ENCODE data around the gene MAPKAPK5.
"Not testable (repeated sequence)": the region's sequence is repeated elsewhere in the genome, so short reads cannot be mapped to it uniquely, and the experiment has no call there.

Gene MAPKAPK5

DNA sequence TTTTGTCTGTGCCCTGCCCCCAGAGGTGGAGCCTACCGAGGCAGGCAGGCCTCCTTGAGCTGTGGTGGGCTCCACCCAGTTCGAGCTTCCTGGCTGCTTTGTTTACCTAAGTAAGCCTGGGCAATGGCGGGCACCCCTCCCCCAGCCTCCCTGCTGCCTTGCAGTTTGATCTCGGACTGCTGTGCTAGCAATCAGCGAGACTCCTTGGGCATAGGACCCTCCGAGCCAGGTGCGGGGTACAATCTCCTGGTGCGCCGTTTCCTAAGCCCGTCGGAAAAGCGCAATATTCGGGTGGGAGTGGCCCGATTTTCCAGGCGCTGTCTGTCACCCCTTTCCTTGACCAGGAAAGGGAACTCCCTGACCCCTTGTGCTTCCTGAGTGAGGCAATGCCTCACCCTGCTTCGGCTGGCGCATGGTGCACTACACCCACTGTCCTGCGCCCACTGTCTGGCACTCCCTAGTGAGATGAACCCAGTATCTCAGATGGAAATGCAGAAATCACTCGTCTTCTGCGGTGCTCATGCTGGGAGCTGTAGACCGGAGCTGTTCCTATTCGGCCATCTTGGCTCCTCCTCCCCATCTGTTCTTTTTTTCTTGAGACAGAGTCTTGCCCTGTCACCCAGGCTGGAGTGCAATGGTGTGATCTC lies 7.2 kb upstream of the MAPKAPK5 start:
- H3K9ac ChIP-seq (ENCODE audit: low read depth, low read length); H3K27me3 ChIP-seq (ENCODE audit: control insufficient read depth, insufficient read depth, low read length); H3K9me3 ChIP-seq (ENCODE audit: control insufficient read depth, insufficient read depth, low read length); H3K4me1 ChIP-seq (ENCODE audit: control insufficient read depth, insufficient read depth, low read length); H3K36me3 ChIP-seq (ENCODE audit: control insufficient read depth, insufficient read depth, low read length): not testable (repeated sequence)
- H3K4me3 ChIP-seq (ENCODE audit: low read depth, low read length): peak overlapping the region; percentile 32

DNA sequence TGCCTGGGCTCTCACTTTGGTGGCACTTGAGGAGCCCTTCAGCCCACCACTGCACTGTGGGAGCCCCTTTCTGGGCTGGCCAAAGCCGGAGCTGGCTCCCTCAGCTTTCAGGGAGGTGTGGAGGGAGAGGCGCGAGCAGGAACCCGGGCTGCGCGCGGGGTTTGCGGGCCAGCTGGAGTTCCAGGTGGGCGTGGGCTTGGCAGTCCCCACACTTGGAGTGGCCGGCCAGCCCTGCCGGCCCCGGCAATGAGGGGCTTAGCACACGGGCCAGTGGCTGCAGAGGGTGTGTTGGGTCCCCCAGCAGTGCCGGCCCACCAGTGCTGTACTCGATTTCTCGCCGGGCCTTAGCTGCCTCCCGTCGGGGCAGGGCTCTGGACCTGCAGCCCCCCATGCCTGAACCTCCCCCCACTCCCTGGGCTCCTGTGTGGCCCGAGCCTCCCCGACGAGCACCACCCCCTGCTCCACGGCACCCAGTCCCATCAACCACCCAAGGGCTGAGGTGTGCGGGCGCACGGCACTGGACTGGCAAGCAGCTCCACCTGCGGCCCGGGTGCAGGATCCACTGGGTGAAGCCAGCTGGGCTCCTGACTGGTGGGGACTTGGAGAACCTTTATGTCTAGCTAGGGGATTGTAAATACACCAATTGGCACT lies 6.4 kb upstream of the MAPKAPK5 start:
- H3K27me3 ChIP-seq (ENCODE audit: control insufficient read depth, insufficient read depth, low read length); H3K9me3 ChIP-seq (ENCODE audit: control insufficient read depth, insufficient read depth, low read length); H3K4me3 ChIP-seq (ENCODE audit: low read depth, low read length); H3K36me3 ChIP-seq (ENCODE audit: control insufficient read depth, insufficient read depth, low read length); H3K9ac ChIP-seq (ENCODE audit: low read depth, low read length); H3K4me1 ChIP-seq (ENCODE audit: control insufficient read depth, insufficient read depth, low read length): not testable (repeated sequence)

DNA sequence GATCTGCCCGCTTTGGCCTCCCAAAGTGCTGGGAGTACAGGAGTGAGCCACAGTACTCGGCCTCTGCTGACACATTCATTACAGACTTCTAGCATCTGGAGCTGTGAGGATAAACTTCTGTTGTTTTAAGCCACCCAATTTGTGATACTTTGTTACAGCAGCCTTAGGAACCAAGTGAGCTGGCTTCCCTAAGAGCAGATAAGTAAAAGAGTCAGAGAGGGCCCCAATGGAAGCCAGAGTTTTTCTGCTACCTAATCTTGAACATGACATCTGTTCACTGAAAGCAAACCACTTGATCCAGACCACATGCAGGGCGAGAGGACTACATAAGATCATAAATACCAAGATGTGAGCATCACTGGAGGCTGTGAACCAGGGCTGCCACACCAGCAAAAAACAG lies 3.7 kb upstream of the MAPKAPK5 start:
- H3K9me3 ChIP-seq (ENCODE audit: control insufficient read depth, insufficient read depth, low read length): no peaks in the 10 kb centered on the region
- H3K36me3 ChIP-seq (ENCODE audit: control insufficient read depth, insufficient read depth, low read length): no peaks in the 10 kb centered on the region
- no peaks in the 10 kb centered on the region for H3K4me1 ChIP-seq (ENCODE audit: control insufficient read depth, insufficient read depth, low read length)

DNA sequence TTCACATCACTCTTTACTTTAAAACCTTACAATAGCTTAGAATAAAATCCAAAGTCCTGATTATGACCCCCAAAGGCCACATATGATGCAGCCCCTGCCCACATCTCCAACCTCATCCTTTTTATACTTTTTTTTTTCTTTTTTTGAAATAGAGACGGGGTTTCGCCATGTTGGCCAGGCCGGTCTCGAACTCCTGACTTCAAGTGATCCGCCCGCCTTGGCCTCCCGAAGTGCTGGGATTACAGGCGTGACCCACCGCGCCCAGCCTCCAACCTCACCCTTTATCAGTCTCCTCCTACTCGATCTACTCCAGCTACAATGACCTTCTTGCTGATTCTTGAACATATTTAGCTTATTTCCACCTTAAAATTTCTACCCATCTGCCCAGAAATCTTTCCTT lies 1.2 kb upstream of the MAPKAPK5 start:
- Histone ChIP-seq H3K4me3 (ENCODE audit: low read depth, low read length) (peak overlapping the region; percentile 98), H3K9me3 (ENCODE audit: control insufficient read depth, insufficient read depth, low read length) (no peaks in the 10 kb centered on the region), H3K36me3 (ENCODE audit: control insufficient read depth, insufficient read depth, low read length) (no peaks in the 10 kb centered on the region), H3K4me1 (ENCODE audit: control insufficient read depth, insufficient read depth, low read length) (no peaks in the 10 kb centered on the region), H3K27me3 (ENCODE audit: control insufficient read depth, insufficient read depth, low read length) (no peaks in the 10 kb centered on the region), H3K9ac (ENCODE audit: low read depth, low read length) (peak overlapping the region; percentile 93)

More for the DNA sequence above, 3.7 kb upstream of the MAPKAPK5 start:
- no peak overlapping the region for H3K4me3 ChIP-seq (ENCODE audit: low read depth, low read length)
- no peaks in the 10 kb centered on the region for H3K27me3 ChIP-seq (ENCODE audit: control insufficient read depth, insufficient read depth, low read length)
- no peak overlapping the region for H3K9ac ChIP-seq (ENCODE audit: low read depth, low read length)

DNA sequence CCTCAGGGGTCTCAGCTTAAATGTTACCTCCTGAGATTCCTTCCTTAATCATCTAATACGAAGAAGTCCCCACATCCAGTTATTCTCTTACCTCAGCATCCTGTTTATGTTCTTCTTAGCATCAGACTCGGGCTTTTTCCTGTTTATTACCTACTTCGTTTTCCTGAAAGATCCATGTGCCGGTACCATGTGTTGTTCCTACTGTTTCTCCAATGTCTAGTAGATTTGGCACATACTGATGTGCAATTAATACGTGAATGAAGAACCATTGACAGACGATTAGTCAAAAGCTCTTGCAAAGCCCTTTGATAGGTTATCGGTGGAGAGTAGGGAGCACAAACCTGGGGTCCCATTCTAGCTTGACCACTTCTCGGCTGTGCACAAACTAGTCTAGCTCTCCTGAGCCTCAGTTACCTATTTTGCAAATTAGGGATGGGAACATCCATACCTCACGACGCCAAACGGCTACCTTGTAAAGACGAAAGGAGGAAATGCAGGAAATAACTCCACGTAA lies 735 bp upstream of the MAPKAPK5 start:
- H3K9ac ChIP-seq (ENCODE audit: low read depth, low read length): peak overlapping the region; percentile 93
- peak overlapping the region; percentile 98 for H3K4me3 ChIP-seq (ENCODE audit: low read depth, low read length)
- H3K4me1 ChIP-seq (ENCODE audit: control insufficient read depth, insufficient read depth, low read length): no peaks in the 10 kb centered on the region
- H3K27me3 ChIP-seq (ENCODE audit: control insufficient read depth, insufficient read depth, low read length): no peaks in the 10 kb centered on the region
- H3K9me3 ChIP-seq (ENCODE audit: control insufficient read depth, insufficient read depth, low read length): no peaks in the 10 kb centered on the region
- H3K36me3 ChIP-seq (ENCODE audit: control insufficient read depth, insufficient read depth, low read length): no peaks in the 10 kb centered on the region

DNA sequence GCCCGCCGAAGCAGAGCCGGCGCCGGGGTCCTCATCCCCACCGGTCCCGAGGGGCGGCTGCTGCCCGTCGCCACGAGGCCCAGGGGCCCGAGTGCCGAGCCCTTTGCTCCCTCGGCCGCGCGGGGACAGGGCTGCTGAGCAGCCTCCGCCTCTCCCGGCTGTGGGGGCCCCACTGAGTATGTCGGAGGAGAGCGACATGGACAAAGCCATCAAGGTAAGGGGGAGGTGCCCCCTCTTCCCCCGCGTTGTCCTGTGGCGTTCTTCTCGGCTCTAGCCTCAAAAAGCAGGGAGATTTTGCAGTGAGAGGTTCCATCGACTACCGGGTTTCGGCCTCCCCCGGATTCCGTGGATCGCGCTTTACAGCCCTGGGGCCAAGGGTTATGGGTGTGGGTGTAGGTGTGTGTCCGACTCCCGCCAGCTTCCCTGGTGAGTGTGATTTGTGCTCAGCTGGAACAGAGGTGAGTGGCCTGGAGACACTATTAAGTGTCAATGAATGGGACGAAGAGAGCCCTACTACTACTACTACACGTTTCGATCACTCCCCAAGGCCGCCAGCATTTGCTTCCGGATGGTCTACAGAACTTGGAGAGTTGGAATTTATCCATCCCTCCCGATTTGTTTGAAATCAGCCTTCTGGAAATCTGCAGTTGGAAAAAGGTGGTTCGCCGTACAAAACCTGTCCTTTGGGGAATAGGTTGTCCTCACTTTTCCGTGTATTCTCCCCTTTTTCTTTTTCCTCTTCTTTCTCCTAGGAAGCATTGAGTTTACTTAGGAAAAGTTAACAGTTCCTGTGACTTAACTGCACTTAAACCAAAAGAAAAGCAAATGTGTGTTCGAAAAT lies 748 bp downstream of the MAPKAPK5 start:
- no peaks in the 10 kb centered on the region for H3K4me1 ChIP-seq (ENCODE audit: control insufficient read depth, insufficient read depth, low read length)
- H3K9me3 ChIP-seq (ENCODE audit: control insufficient read depth, insufficient read depth, low read length): no peaks in the 10 kb centered on the region
- peak overlapping the region; percentile 98 for H3K4me3 ChIP-seq (ENCODE audit: low read depth, low read length)
- peak overlapping the region; percentile 93 for H3K9ac ChIP-seq (ENCODE audit: low read depth, low read length)
- no peaks in the 10 kb centered on the region for H3K36me3 ChIP-seq (ENCODE audit: control insufficient read depth, insufficient read depth, low read length)
- no peaks in the 10 kb centered on the region for H3K27me3 ChIP-seq (ENCODE audit: control insufficient read depth, insufficient read depth, low read length)

DNA sequence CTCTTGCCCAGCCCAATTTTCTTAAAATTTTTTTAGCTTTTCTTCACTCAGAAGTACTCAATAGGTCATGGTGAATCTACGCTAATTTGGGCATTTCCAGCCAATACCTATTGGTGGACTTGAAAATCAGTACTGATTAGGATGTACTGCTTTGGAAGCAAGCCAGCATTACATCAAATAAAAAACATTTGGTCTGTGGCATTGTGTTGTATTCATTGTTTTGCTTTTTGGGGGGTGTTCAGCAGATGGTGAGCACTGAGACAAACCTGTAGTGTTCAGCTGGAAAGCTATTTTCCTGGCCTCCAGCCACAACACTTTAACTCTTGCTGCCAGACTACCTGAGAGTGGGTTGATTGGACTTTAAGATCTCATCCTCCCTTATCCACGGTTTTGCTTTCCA lies 4.0 kb downstream of the MAPKAPK5 start:
- Histone ChIP-seq H3K27me3 (ENCODE audit: control insufficient read depth, insufficient read depth, low read length) (no peaks in the 10 kb centered on the region), H3K9ac (ENCODE audit: low read depth, low read length) (no peak overlapping the region), H3K36me3 (ENCODE audit: control insufficient read depth, insufficient read depth, low read length) (peaks cover under 1% of the 10 kb centered on the region), H3K4me1 (ENCODE audit: control insufficient read depth, insufficient read depth, low read length) (no peaks in the 10 kb centered on the region), H3K9me3 (ENCODE audit: control insufficient read depth, insufficient read depth, low read length) (no peaks in the 10 kb centered on the region), H3K4me3 (ENCODE audit: low read depth, low read length) (no peak overlapping the region)

DNA sequence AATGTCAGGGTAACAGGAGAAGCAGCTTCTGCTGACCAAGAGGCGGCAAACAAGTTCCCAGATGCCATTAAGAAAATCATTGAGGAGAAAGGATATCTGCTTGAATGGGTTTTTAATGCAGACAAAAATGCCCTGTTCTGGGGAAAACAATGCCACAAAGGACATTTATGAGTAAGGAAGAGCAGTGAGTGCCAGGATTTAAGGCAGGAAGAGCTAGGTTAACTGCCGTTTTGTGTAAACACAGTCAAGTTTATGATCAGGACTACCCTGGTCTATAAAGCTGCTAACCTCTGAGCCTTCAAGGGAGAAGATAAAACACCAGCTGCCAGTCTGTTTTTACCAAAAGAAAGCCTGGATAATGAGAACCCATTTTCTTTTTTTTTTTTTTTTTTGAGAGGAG lies 8.5 kb downstream of the MAPKAPK5 start:
- Histone ChIP-seq H3K9me3 (ENCODE audit: control insufficient read depth, insufficient read depth, low read length) (no peaks in the 10 kb centered on the region), H3K36me3 (ENCODE audit: control insufficient read depth, insufficient read depth, low read length) (peaks cover 4% of the 10 kb centered on the region), H3K4me3 (ENCODE audit: low read depth, low read length) (no peak overlapping the region), H3K4me1 (ENCODE audit: control insufficient read depth, insufficient read depth, low read length) (no peaks in the 10 kb centered on the region), H3K27me3 (ENCODE audit: control insufficient read depth, insufficient read depth, low read length) (no peaks in the 10 kb centered on the region), H3K9ac (ENCODE audit: low read depth, low read length) (no peak overlapping the region)

DNA sequence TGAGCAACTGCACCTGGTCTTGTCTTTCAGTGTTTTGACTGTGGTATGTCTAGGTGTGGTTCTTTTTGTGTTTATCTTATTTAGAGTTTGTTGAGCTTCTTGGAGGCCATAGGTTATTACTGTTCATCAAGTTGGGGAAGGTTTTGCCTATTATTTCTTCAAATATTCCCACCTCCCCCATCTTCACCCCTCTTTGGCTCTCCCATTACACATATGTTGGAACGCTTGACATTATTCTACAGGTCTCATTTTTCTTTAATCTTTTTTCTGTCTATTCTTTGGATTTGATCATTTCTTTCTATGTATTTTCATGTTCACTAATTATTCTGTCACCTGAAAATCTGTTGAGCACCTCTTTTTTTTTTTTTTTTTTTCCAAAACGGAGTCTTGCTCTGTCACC lies 16.2 kb downstream of the MAPKAPK5 start:
- no peaks in the 10 kb centered on the region for H3K9me3 ChIP-seq (ENCODE audit: control insufficient read depth, insufficient read depth, low read length)
- H3K9ac ChIP-seq (ENCODE audit: low read depth, low read length): no peak overlapping the region
- no peaks in the 10 kb centered on the region for H3K36me3 ChIP-seq (ENCODE audit: control insufficient read depth, insufficient read depth, low read length)
- H3K4me1 ChIP-seq (ENCODE audit: control insufficient read depth, insufficient read depth, low read length): peaks cover 2% of the 10 kb centered on the region
- H3K27me3 ChIP-seq (ENCODE audit: control insufficient read depth, insufficient read depth, low read length): no peaks in the 10 kb centered on the region
- H3K4me3 ChIP-seq (ENCODE audit: low read depth, low read length): no peak overlapping the region

DNA sequence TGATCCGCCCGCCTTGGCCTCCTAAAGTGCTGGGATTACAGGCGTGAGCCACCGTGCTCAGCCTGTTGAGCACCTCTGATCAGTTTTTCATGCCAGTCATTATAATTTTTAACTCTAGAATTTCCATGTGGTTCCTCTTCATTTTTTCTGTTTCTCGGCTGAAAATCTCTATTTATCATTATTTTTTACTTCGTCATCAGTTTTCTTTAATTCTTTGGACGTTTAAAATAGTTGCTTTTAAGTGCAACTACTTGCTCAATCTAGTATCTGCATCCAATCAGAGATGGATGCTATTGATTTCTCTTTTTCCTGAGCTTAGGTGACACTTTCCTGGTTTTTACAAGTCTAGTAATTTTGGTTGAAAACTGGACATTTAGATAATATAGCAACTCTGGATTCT lies 16.8 kb downstream of the MAPKAPK5 start:
- Histone ChIP-seq H3K4me3 (ENCODE audit: low read depth, low read length) (no peak overlapping the region), H3K9ac (ENCODE audit: low read depth, low read length) (no peak overlapping the region), H3K36me3 (ENCODE audit: control insufficient read depth, insufficient read depth, low read length) (no peaks in the 10 kb centered on the region), H3K4me1 (ENCODE audit: control insufficient read depth, insufficient read depth, low read length) (peaks cover 2% of the 10 kb centered on the region), H3K9me3 (ENCODE audit: control insufficient read depth, insufficient read depth, low read length) (no peaks in the 10 kb centered on the region), H3K27me3 (ENCODE audit: control insufficient read depth, insufficient read depth, low read length) (no peaks in the 10 kb centered on the region)

DNA sequence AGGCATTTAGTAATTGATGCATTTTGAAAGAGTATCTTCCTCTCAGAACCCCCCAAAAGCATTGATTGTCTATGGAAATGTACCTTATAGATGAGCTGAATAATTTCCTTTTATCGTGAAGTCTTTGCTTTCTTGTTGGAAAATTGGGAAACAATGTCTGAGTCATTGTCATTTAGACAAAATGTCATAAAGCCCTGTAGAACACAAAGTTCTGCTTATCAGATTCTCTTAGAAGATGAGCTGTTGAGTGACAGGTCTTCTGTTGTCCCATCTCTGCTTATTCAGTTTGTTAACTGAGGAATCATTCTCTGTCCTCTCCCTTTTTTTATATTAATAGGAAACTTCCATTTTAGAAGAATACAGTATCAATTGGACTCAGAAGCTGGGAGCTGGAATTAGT lies 22.9 kb downstream of the MAPKAPK5 start:
- Histone ChIP-seq H3K4me3 (ENCODE audit: low read depth, low read length) (no peak overlapping the region), H3K4me1 (ENCODE audit: control insufficient read depth, insufficient read depth, low read length) (peaks cover 36% of the 10 kb centered on the region), H3K36me3 (ENCODE audit: control insufficient read depth, insufficient read depth, low read length) (no peaks in the 10 kb centered on the region), H3K9ac (ENCODE audit: low read depth, low read length) (no peak overlapping the region), H3K27me3 (ENCODE audit: control insufficient read depth, insufficient read depth, low read length) (no peaks in the 10 kb centered on the region), H3K9me3 (ENCODE audit: control insufficient read depth, insufficient read depth, low read length) (no peaks in the 10 kb centered on the region)
